D721Med (cell line): ENCODE data around the gene DYNLT5.

ENCODE experiments used
- DNase-seq: peaks from one replicate; pipeline ENCODE4 v3.0.0; 2011; ENCODE audit warnings: low spot score; ENCODE audit not compliant: insufficient read length
- FAIRE-seq: peaks from 2 replicates; lab custom pipeline; 2011; peaks lifted over from hg19 to GRCh38; lab: Jason Lieb, UNC
- CTCF ChIP-seq: IDR thresholded peaks from 2 replicates; pipeline ENCODE4 v1.5.1; 2012; ENCODE audit warnings: mild to moderate bottlenecking, control low read depth; ENCODE audit not compliant: insufficient read depth; ENCODE audit errors: missing control alignments

Gene DYNLT5

GRCh38 chr1:66752000-66752592 is at the start of gene DYNLT5:
TSS of gene DYNLT5 (plus strand) at chr1:66752459. CDS start at chr1:66754659, 2,200 bp downstream.
- TF ChIP-seq CTCF: no peak
- FAIRE-seq: no peak
- no peak for DNase-seq

- no peak for DNase-seq
- no peak for FAIRE-seq
- TF ChIP-seq CTCF: no peak
Observed at GRCh38 chr1:66704177-66704875, 47.9 kb upstream of the DYNLT5 start.

GRCh38 chr1:66705110-66705509 is 47.1 kb upstream of the DYNLT5 start:
- DNase-seq (no peak), FAIRE-seq (peak; percentile 73)
- TF ChIP-seq CTCF: no peak

GRCh38 chr1:66711420-66711819 is 40.8 kb upstream of the DYNLT5 start:
- TF ChIP-seq CTCF: peak; percentile 25
- FAIRE-seq (no peak), DNase-seq (no peak)

GRCh38 chr1:66712839-66713238 is 39.4 kb upstream of the DYNLT5 start:
- FAIRE-seq (no peak), DNase-seq (no peak)
- no peak for TF ChIP-seq CTCF

GRCh38 chr1:66723985-66724384 is 28.3 kb upstream of the DYNLT5 start:
- DNase-seq (no peak), FAIRE-seq (no peak)
- TF ChIP-seq CTCF: no peak
